ENCODE data around the gene MYL2. TPM values are rescaled to one million over a fixed set of nuclear protein-coding genes. Genes with fewer than 3 reads are reported as not detected.

The MYL2 gene
- polyA plus RNA-seq, 1 donor from 2014 or later: not detected

GRCh38 chr12:110885152-110885840 lies 35.1 kb downstream of the MYL2 start:
- H4K20me1 ChIP-seq (ENCODE audit: insufficient read depth): no peaks in the 10 kb centered on the region
- no peak overlapping the region for H3K4me2 ChIP-seq (ENCODE audit: low read length)
- no peaks in the 10 kb centered on the region for H3K27me3 ChIP-seq (ENCODE audit: insufficient read depth, low read depth, low read length)
- no peak overlapping the region for H3K4me3 ChIP-seq (ENCODE audit: low read length)
- TF ChIP-seq TAF1 (IDR thresholded peaks at IDR 0.05; ENCODE audit: low read depth) (no peak), RAD21 (conservative IDR thresholded peaks at IDR 0.05) (no peak), POLR2AphosphoS5 (IDR thresholded peaks at IDR 0.05) (no peak), CTCF (IDR thresholded peaks at IDR 0.05; ENCODE audit: poor library complexity, severe bottlenecking) (no peak), SMC3 (conservative IDR thresholded peaks at IDR 0.05; ENCODE audit: poor library complexity) (no peak), EP300 (conservative IDR thresholded peaks at IDR 0.05; ENCODE audit: poor library complexity, severe bottlenecking) (no peak)
- no peaks in the 10 kb centered on the region for H3K9me2 ChIP-seq (ENCODE audit: insufficient read depth, low read length)
- H3K9ac ChIP-seq (ENCODE audit: low read length): no peak overlapping the region
- no peaks in the 10 kb centered on the region for H3F3A ChIP-seq (ENCODE audit: insufficient read depth, low read length, poor library complexity, severe bottlenecking)
- H3K79me2 ChIP-seq (replicated peaks; ENCODE audit: insufficient read depth, low read length): no peaks in the 10 kb centered on the region
- H3K9me3 ChIP-seq (ENCODE audit: low read length): no peaks in the 10 kb centered on the region
- H2AFZ ChIP-seq (ENCODE audit: low read depth, low read length): no peak overlapping the region
- no peak overlapping the region for H3K27ac ChIP-seq (ENCODE audit: low read length)
- no peaks in the 10 kb centered on the region for H3K36me3 ChIP-seq (ENCODE audit: insufficient read depth, low read length)

GRCh38 chr12:110883251-110883650 lies 37.1 kb downstream of the MYL2 start:
- H3K4me2 ChIP-seq (ENCODE audit: low read length): no peak overlapping the region
- no peak overlapping the region for H3K9ac ChIP-seq (ENCODE audit: low read length)
- H3K36me3 ChIP-seq (ENCODE audit: insufficient read depth, low read length): no peaks in the 10 kb centered on the region
- no peaks in the 10 kb centered on the region for H4K20me1 ChIP-seq (ENCODE audit: insufficient read depth)
- H3K79me2 ChIP-seq (replicated peaks; ENCODE audit: insufficient read depth, low read length): no peaks in the 10 kb centered on the region
- H2AFZ ChIP-seq (ENCODE audit: low read depth, low read length): no peak overlapping the region
- TF ChIP-seq MXI1 (conservative IDR thresholded peaks at IDR 0.05; ENCODE audit: poor library complexity, severe bottlenecking): no peak
- no peak for TF ChIP-seq REST (IDR thresholded peaks at IDR 0.05; ENCODE audit: borderline replicate concordance)
- TF ChIP-seq SMC3 (conservative IDR thresholded peaks at IDR 0.05; ENCODE audit: poor library complexity): no peak
- TF ChIP-seq EZH2 (IDR thresholded peaks at IDR 0.05; ENCODE audit: borderline replicate concordance, insufficient read depth, low read length, poor library complexity, severe bottlenecking): no peak
- TF ChIP-seq EP300 (conservative IDR thresholded peaks at IDR 0.05; ENCODE audit: poor library complexity, severe bottlenecking): no peak
- no peak for TF ChIP-seq POLR2AphosphoS5 (IDR thresholded peaks at IDR 0.05)
- H3K9me3 ChIP-seq (ENCODE audit: low read length): no peaks in the 10 kb centered on the region
- H3F3A ChIP-seq (ENCODE audit: insufficient read depth, low read length, poor library complexity, severe bottlenecking): no peaks in the 10 kb centered on the region
- H3K27me3 ChIP-seq (ENCODE audit: insufficient read depth, low read depth, low read length): no peaks in the 10 kb centered on the region
- no peak overlapping the region for H3K27ac ChIP-seq (ENCODE audit: low read length)
- H3K9me2 ChIP-seq (ENCODE audit: insufficient read depth, low read length): no peaks in the 10 kb centered on the region
- no peak overlapping the region for H3K4me3 ChIP-seq (ENCODE audit: low read length)

Data from neural cell (in vitro differentiated cells).